GM11168 (cell line): Measurements from ENCODE around the gene AK8.
"Not testable (repeated sequence)": the region's sequence is repeated elsewhere in the genome, so short reads cannot be mapped to it uniquely, and the experiment has no call there.

ENCODE experiments used
- in situ Hi-C: fragments of 300-500 bp; cut with MboI; formaldehyde crosslinking; loops from one replicate; pipeline ENCODE4 v1.12.0; 2022; ENCODE audit warnings: low sequenced_read_pairs; ENCODE audit not compliant: unreplicated experiment

The AK8 gene

DNA sequence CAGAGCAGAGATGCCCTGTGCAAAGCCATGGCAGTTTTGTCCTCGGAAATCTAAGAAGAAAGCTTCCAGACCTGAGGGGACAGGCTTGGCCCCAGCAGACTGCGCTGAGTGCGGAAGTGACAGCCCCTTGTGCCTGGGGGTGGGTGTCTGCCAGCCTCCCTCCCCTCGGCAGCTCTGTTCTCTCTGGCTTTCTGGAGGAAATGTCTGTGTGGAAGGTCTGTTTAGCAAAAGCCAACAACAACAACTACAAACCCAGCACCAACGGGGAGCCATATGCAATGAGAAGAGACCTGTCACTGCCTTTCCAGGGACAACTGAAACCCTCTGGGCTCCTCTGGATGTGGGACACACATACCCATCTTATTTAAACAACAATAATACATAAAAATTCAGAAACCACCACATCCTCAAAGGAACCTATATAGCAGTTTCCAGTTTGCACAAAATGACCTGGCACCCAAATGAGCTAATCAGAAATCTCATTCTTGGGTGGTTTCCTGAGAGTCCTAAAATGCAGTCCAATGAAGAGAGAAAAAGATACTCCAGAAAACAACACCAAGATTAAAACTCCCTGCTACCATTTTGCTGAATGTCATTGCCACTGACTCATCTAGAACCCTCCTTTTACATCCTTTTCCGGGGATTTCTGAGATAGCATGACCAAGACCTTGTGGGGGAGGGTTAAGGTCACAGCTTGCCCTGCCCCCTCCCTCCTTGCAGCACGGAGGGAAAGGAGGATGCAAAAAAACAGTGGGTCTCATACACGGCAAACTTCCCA is 97.7 kb downstream of the AK8 start:
- in situ Hi-C loops = no loop called here

DNA sequence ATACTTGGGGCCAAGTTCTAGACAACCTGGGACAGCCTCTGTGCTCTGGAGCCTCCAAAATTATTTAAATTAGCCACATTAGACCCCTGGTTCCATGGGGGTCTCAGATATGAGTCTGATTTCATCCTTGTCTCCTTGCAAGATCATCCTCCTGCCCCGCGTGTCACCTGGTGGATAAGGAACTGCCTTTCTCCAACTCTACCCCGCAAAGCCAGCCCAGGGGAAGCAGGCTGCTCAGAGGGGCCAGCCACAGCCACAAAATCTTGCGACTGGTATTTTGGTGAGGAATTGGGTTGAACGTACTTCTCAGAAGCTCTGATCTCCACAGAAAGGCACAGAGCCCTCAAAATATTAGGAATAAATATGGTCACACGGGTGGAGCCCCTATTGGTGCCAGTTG is 101.2 kb downstream of the AK8 start:
- in situ Hi-C loops = no loop called here

DNA sequence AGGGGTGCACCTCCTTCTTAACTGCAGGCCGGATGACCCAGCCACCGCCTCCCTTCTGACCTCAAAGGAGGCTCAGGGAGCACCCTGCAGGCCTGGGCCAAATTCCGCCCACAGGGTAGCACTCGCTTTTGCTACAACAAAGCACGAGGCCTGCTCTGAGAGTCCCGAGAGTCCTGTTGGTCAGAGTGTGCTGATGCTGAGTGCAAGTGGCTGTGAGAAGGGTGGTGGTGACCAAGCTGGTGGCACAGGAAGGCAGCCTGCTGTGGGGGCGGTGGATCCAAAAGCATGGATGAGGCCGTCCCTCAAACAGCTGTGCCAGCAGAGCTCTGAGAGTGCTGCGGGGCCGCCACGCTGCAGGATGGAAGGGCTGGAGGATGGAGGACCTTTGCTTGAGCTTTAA is 101.8 kb downstream of the AK8 start:
- in situ Hi-C loops = no loop called here

DNA sequence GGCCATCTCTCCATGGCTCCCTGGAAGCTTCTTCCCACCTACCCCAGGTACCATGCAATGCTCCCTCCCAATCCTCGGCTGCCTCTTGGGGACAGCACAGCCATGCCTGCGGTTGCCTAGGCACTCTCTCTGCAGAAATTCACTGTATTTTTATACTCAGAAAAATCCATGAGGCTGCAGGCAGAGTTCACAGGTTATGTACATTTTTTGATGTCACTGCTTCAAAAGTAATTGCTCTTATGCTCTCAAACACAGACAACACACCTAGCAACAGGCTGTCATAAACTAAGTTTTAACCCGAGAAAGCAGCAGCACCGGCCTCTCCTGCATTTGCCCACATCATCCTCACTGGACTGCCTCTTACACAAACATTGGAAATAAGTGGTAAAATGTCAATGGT is 102.4 kb downstream of the AK8 start:
- in situ Hi-C loops = no loop called here

DNA sequence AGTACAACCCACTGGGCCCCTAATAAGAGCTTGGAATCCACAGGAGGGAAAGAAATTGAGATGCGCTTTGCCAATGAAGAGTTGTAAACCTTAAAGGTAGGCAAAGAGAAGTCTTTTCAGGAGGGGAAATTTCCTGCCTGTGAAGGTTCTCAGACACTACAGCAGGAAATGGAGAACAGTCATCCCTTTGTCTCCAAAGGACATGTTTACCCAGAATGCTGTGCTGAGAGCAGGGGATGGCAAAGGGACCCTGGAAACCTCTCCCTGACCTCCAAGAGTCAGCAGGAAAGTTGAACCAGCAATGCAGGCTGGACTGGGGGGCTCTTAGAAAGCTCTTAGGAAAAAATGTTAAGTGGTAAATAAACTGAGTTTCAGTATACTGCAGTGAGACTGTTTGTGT is 103.2 kb downstream of the AK8 start:
- in situ Hi-C loops = no loop called here

DNA sequence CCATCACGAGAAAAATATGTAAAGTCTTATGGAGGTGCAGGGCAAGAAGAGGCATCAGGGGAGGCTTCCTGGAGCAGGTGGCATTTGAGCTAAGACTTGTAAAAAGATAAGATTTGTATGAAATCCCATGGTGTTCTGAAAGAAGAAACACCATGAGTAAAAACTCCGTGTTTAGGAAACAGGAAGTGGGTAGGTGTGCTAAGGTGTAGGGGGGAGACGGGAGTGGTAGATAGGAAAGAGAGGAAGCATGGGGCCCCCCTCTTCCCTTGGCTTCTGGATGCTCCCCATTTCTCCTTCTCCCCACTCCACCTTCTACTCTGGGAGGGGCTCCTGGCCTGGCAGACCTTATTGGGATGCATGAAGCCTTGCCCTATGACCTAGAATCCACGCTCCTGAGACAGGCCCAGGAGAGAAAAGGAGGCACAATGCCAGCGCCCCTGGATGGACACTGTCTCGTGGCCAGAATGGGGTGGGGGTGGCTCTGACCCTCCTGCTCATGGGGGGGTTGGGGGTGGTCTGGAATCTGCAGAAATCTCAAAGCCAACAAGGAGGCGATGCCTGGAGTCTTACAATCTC is 104.2 kb downstream of the AK8 start:
- in situ Hi-C loops = no loop called here

DNA sequence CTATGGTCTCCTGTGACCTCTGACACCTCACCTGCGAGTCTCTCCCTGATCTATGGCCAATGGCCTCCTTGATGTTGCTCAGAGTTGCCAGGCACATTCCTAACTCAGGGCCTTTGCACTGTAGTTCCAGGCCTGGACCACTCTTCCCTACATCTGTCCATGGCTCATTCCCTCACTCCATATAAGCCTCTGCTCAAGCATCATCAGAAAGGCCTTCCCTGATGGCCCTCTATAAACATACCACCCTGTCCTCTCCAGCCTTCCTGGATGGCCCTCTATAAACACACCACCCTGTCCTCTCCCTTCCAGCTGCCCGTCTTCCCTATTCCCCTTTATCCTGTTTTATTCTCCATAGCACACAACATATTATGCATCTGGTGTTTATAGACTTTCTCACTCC is 105.0 kb downstream of the AK8 start:
- in situ Hi-C loops = no loop called here

DNA sequence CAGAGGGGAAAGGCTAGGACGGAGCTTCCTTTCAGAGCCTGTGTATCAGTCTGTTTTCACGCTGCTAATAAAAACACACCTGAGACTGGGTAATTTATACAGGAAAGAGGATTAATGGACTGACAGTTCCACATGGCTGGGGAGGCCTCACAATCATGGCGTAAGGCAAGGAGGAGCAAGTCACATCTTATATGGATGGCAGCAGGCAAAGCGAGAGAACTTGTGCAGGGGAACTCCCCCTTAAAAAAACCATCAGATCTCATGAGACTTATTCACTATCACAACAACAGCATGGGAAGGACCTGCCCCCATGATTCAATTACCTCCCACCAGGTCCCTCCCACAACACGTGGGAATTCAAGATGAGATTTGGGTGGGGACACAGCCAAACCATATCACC is 106.3 kb downstream of the AK8 start:
- in situ Hi-C loops = not testable (repeated sequence)

DNA sequence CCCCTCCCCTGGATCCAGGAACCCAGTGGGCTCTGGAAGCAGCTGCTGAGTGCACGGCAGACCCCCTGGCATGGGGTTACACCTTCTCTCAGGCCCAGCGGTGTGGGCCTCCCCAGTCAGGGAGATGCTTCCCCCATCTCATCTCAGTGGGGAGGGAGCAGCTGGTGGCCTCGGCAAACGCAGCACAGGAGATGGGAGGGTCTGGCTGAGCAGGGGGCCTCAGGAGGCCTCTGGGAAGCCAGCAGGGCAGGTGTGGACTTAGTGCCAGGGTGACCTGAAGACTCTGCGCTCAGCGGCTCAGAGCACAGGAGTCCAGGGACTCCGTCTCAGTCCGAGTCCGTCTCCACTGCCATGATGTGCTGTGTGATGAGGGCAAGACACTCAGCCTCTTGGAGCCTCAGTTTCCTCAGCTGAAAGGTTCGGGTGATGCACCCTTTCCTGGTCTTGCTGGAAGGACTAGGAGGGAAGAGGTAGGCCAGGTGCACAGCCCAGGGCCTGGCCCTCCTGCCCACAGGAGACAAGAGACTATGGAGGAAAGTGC is 107.2 kb downstream of the AK8 start:
- in situ Hi-C loops = no loop called here

DNA sequence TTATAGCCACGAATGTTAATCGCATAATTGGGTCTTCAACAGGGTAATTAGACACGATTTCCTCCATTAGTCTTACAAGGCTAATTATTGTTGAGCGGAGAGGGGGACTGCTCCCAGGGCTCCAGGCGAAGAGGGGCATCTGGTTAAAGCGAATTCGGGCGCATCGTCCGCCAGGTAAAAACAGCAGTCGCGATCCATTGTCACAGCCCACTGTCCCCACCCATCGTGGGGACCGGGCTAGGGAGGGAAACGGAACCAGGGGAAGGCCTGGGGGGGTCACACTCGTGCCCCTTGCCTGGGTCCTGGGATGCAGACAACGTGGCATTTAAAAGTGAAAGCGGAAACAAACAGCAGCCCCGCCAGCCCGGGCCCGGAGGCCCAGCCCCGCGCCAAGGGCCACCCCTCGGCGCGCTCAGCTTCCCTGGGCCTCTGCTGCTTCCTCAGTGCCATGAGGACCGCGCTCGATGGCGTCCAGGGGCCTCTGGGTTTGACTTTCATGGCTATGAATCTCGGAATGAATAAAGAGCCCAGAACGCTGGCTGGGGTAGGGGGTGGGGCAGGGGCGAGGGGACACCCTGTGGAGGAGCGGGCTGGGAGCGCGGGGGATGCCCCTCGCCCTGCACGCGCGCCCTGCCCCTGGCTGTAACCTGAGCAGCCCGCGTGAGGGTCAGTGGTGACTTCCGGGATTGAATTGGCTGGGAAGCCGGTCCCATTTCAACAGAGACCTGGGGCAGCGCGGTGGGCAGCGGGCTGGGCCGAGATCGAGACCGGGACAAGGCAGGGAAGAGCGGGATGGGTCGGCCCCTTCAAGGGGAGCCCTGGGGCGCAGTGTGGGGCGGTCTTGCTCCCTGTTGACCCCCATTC is 107.9 kb downstream of the AK8 start:
- in situ Hi-C loops = no loop called here

DNA sequence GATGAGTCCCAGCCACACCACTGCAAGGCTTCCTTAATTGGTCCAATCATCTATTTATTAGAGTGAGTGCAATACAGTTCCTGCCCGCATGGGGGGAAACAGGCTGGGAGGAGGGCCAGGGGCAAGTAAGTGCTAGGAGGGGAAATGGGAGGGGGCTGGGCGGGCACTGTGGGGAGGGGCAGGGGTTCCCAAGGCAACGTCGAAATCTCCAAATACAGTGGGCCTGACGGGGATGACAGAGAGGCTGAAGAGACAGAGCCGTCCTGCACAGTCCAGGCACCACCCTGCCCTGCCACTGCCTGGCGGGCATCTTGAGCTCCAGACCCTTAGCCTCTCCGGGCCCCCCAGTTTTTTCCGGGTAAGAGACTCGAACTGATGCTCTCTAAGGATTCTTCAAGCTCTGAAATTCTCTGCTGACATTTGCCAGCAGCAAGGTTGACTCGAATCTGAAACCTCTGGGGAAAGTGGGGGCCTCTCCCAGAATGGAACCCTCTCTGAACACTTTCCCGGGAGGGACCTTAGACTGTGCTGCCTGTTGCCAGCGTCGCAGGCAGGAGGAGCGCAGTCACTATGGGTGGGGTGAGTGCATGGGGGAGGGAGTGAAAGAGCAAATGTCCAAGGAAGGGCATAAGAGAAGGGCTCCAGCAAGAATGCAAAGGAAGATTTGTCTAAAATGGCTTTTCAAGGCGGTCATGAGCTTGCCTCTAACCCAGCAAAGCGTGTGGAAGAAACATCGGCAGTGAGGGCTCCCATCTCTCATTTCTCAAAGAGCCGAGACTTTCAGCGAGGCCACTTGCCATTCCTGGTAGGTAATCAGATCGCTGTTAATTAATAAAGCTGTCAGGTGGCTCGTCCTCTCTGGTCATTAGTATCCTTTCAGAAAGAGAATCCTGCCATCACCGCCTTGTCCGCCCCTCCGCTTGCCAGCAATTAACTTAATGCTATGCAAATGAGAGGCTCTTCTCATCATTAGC is 108.9 kb downstream of the AK8 start:
- in situ Hi-C loops = no loop called here

DNA sequence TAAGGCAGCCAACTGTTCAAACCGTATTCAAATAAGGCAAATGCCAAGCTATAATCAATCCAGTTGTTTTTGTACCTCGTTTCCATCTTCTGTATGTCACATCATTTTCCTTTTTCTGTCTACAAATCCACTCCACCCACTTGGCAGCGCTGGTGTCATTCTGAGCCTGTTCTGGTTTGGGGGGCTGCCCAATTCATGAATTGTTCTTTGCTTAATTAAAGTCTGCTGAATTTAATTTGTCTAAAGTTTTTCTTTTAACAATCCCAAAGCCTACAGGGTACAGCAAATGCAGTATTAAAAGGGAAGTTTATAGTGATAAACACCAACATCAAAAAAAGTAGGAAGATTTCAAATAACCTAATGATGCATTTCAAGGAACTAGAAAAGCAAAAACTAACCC is 114.5 kb downstream of the AK8 start:
- in situ Hi-C loops = no loop called here

DNA sequence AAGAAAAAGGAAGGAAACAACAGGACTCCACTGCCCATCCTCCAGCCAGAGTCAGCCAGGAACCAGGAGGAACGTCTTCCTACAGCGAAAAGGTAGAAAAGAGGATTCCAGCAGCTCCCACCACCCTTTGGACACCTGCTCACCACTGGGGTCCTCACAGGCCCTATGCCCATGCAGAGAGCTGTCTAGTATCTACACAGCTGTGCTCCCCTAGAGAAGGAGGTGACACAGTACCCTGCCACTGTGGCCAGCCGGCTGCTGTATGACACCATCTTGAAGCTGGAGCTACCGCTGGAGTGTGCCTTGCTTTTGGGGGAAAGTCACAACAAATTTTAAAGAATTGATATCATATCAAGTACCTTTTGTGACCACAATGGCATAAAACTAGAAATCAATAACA is 115.2 kb downstream of the AK8 start:
- in situ Hi-C loops = no loop called here

DNA sequence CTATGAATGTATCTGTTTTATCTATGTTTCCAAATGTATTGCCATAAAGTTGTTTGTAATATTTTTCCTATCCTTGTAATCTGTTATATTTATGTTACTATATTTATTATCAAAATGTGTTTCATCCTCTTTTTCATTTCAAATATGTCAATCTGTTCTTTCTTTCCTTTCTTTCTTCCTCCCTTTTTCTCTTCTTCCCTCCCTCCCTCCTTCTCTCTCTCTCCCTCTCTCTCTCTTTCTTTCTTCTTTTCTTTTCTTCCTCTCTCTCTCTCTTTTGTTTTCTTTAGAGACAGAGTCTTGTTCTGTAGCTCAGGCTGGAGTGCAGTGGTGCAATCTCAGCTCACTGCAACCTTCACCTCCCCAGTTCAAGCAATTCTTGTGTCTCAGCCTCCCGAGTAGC is 116.5 kb downstream of the AK8 start:
- in situ Hi-C loops = no loop called here

DNA sequence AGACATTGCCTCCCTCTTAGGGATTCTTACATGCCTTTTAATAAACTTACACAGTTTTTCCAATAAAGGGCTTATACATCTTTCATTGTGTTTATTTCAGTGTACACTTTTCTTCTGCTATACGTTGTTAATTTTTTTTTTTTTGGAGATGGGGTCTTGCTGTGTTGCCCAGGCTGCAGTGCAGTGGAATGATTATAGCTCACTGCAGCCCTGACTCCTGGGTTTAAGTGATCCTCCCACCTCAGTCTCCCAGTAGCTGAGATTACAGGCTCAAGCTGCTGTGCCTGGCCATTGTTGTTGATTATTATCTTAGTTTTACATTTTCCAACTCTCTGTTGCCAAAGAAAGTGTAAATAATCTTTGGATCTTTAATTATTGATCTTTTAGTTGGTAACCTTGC is 118.0 kb downstream of the AK8 start:
- in situ Hi-C loops = no loop called here

DNA sequence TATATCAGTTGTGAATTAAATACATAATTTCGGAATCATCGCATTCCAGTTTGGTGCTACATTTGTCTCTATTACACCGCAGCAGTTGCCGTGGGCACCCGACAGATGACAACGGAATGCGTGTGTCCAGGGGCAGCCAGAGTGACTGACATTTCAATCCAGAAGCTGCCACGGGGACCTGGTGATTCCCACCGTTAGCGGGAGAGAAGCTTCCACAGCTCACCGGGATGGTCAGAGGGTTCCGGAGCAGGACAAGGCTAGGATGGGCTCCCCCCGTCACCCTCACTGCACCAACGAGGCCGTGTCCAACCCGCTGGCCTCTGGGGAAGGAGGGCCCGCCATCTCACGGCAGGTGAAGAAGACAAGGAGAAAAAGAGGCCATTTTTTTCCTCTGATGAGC is 121.1 kb downstream of the AK8 start:
- in situ Hi-C loops = no loop called here

DNA sequence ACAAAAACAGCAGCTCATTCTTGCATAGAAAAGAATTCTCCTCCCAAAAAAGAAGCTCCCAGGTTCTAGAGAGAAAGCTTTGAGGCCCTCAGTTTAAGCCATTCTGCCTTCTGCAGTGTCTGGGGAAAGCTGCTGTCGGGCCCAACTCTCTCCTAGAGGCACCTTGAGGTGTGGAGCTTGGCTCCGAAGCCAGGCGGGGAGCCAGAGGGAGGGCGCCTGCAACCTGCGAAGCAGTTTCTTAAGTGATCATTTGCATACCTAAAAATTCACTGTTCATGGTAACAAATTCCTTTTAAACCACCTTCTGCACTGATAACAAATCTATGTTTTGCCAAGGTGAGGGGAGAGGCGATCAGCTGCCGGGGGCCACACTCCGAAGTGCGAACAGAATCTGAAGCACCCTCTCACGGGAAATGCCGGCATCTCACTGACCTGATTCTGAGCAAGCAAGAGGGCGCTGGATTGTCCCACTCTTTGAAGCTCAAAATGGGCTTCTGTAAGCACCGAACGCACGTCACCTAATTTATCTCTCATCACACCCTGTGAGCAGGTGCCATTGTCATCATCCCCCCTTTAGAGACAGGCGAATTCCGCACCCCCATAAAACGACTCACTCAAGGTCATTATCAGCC is 121.8 kb downstream of the AK8 start:
- in situ Hi-C loops = no loop called here

DNA sequence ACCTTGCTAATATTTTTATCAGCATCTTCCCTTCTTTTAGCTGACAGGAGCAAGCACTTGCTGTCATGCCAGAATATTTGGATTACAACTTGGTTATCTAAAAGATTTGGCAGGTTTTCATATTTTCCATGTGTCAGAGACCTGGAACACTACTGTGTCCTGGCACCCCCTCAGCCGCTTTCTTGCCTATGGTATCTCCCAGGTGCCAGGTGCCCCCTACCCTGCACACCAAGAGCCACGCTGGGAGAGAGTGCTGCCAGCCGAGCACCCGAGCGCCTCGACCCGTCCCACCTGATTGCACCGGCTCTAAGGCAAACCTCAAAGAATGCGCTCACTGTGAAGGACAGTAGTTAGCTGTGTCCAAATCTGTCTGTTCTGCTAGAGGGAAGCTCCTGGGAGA is 123.0 kb downstream of the AK8 start:
- in situ Hi-C loops = no loop called here

DNA sequence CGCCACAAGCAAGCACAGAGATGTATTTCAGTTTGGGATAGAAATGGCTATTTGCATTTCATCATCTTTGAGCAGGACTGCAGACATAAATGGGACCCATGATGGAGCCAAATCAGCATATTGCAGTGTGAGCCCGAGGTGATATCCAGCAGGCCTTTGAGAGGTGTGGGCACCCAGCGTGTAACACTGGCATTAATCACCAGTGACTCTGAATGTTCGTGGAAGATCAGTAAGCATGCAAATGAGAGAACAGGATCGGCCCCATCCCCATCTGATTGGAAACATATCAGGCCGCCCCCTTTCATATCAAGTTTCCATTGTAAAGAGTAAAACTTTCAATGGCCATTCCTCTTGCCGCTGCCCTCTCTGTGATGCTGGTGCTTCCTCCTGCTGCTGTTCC is 123.8 kb downstream of the AK8 start:
- in situ Hi-C loops = no loop called here

DNA sequence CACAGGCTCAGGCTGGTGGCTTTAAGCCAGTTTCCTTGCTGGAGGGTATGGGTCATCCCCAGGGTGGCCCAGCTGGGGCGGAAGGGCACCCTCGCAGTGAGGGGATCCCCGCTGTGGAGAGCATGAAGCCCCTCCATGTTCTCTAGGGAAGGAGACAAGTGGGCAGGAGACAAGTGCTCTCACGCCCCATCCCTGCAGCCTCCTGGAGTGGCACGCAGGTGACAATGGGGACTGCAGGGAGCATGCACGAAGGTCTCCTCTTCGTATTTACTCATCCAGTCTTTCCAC is 124.5 kb downstream of the AK8 start:
- in situ Hi-C loops = no loop called here
